Activated naive CD8-positive, alpha-beta T cell treated with anti-CD3 and anti-CD28 coated beads, Interleukin-2, amount 10 ng/mL, durations not matched to agents 7 days and 5 days (primary cell): ENCODE results near the gene C4A. TPM values are rescaled to one million over a fixed set of nuclear protein-coding genes. Genes with fewer than 3 reads are reported as not detected.
"Not testable (repeated sequence)": the region's sequence is repeated elsewhere in the genome, so short reads cannot be mapped to it uniquely, and the experiment has no call there.

Experiments used
- ATAC-seq: fragments of 150-1000 bp; cut with Tn5 transposase; one replicate; pipeline ENCODE4 v1.10.0; 2021; ENCODE audit warnings: low read depth, moderate library complexity
- POLR2A ChIA-PET: fragments of 350-600 bp; sonication (Branson Sonifier 250); formaldehyde crosslinking; loops from one replicate; lab custom pipeline; 2021; ENCODE audit warnings: antibody characterized with exemption; lab: Charles Lee
- DNase-seq: peaks from one replicate; pipeline ENCODE4 v3.0.0; 2021
- H3K27ac Mint-ChIP-seq: one replicate; pipeline ENCODE4 v1.8.0; 2022; ENCODE audit warnings: mild to moderate bottlenecking, mixed read lengths
- H3K27me3 Mint-ChIP-seq: one replicate; pipeline ENCODE4 v1.8.0; 2022; ENCODE audit warnings: mild to moderate bottlenecking, moderate library complexity, mixed read lengths
- H3K36me3 Mint-ChIP-seq: one replicate; pipeline ENCODE4 v1.8.0; 2021; ENCODE audit warnings: mild to moderate bottlenecking, mixed read lengths
- H3K4me1 Mint-ChIP-seq: one replicate; pipeline ENCODE4 v1.8.0; 2021; ENCODE audit warnings: mixed read lengths
- H3K4me3 Mint-ChIP-seq: one replicate; pipeline ENCODE4 v1.8.0; 2022; ENCODE audit warnings: mild to moderate bottlenecking, moderate library complexity, mixed read lengths
- H3K9me3 Mint-ChIP-seq: one replicate; pipeline ENCODE4 v1.8.0; 2021; ENCODE audit warnings: mixed read lengths
- total RNA-seq, 2 experiments: library from RNA; stranded (reverse); gene quantifications; one replicate each; pipeline ENCODE4 v1.2.3, GENCODE V29; 2021

C4A gene
- total RNA-seq, 2 experiments from 2014 or later: 3.4 to 6.7 TPM

DNA sequence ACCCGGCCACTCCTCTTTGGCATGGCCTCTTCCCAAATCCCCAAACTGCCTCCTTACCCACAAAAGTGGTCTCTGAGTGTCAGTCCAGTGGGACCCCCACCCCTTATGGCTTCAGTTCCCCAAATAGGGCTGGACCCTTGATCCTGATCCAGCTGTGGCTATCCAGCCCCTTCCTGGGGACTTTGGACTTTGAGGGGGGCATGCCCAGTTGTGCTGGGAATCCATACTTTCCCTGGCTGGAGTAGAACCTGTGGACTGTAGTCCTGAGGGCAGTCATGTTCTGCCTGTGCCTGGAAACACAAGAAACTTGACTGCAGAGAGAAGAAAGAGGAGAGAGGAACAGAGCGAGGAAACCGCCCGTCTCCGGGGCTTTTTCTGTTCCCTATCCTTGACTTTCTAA lies 55.3 kb downstream of the C4A start:
- H3K27me3 Mint-ChIP-seq, H3K4me3 Mint-ChIP-seq, DNase-seq, ATAC-seq, H3K36me3 Mint-ChIP-seq, H3K27ac Mint-ChIP-seq, H3K9me3 Mint-ChIP-seq, H3K4me1 Mint-ChIP-seq, POLR2A ChIA-PET: not testable (repeated sequence)

DNA sequence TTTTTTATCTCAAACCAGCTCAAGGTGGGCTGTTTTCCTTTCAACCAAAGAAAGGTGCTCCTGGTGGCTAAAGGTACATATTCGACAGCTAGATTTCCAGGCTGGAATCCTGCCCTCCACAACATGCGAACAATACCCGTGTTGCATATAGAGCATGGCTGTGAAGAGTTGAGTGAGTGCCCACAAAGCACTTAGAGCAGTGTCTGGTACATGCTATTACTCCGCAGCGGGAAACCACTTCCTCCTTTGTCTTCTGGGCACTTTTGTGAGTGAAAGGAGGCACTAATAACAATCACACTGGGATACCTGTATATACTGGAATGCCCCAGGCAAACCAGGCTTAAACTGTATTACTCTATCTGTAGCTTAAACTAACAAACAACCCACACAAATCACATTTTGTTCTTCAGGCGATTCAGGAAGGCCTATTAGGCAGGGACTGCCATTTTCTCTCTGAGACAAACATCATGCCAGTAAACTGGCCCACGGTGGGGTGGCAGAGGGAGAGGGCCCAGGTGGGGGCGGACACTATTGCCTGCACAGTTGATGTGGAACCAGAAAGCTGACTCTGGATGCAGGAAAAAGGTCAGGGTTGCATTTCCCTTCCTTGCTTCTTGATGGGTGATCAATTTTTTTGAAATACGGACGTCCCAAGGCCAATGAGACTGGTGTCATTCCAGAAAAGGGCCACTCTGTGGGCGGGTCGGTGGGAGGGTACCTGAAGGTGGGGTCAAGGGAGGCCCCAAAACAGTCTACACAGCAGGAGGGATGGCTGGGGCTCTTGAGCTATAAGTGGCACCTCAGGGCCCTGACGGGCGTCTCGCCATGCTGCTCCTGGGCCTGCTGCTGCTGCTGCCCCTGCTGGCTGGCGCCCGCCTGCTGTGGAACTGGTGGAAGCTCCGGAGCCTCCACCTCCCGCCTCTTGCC lies 56.0 kb downstream of the C4A start, which contains the start of gene CYP21A2:
TSS of gene CYP21A2 (plus strand) at position 818 of the 927 bp plus-strand sequence. CDS start at position 826, 8 bp downstream.
- H3K27me3 Mint-ChIP-seq, POLR2A ChIA-PET, H3K4me1 Mint-ChIP-seq, H3K36me3 Mint-ChIP-seq, DNase-seq, H3K4me3 Mint-ChIP-seq, H3K9me3 Mint-ChIP-seq: not testable (repeated sequence)
- peak within 1 kb of the TSS; percentile 57 for H3K27ac Mint-ChIP-seq
- peak; percentile 89 for ATAC-seq

GRCh38 chr6:32038878-32039277 lies 57.0 kb downstream of the C4A start:
- H3K9me3 Mint-ChIP-seq, H3K4me1 Mint-ChIP-seq, H3K27ac Mint-ChIP-seq, H3K36me3 Mint-ChIP-seq, H3K4me3 Mint-ChIP-seq, POLR2A ChIA-PET, ATAC-seq, H3K27me3 Mint-ChIP-seq, DNase-seq: not testable (repeated sequence)

DNA sequence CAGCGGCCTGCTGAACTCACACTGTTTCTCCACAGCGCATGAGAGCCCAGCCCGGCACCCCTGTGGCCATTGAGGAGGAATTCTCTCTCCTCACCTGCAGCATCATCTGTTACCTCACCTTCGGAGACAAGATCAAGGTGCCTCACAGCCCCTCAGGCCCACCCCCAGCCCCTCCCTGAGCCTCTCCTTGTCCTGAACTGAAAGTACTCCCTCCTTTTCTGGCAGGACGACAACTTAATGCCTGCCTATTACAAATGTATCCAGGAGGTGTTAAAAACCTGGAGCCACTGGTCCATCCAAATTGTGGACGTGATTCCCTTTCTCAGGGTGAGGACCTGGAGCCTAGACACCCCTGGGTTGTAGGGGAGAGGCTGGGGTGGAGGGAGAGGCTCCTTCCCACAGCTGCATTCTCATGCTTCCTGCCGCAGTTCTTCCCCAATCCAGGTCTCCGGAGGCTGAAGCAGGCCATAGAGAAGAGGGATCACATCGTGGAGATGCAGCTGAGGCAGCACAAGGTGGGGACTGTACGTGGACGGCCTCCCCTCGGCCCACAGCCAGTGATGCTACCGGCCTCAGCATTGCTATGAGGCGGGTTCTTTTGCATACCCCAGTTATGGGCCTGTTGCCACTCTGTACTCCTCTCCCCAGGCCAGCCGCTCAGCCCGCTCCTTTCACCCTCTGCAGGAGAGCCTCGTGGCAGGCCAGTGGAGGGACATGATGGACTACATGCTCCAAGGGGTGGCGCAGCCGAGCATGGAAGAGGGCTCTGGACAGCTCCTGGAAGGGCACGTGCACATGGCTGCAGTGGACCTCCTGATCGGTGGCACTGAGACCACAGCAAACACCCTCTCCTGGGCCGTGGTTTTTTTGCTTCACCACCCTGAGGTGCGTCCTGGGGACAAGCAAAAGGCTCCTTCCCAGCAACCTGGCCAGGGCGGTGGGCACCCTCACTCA lies 57.7 kb downstream of the C4A start:
- H3K9me3 Mint-ChIP-seq, H3K4me1 Mint-ChIP-seq, H3K27me3 Mint-ChIP-seq, H3K4me3 Mint-ChIP-seq, H3K36me3 Mint-ChIP-seq, H3K27ac Mint-ChIP-seq, DNase-seq, ATAC-seq, POLR2A ChIA-PET: not testable (repeated sequence)

GRCh38 chr6:32040299-32041049 lies 58.6 kb downstream of the C4A start:
- H3K27ac Mint-ChIP-seq, ATAC-seq, H3K4me1 Mint-ChIP-seq, POLR2A ChIA-PET, H3K9me3 Mint-ChIP-seq, H3K4me3 Mint-ChIP-seq, DNase-seq, H3K36me3 Mint-ChIP-seq, H3K27me3 Mint-ChIP-seq: not testable (repeated sequence)

GRCh38 chr6:32041050-32041321 lies 59.1 kb downstream of the C4A start:
- H3K9me3 Mint-ChIP-seq, H3K36me3 Mint-ChIP-seq, H3K27ac Mint-ChIP-seq, POLR2A ChIA-PET, H3K4me3 Mint-ChIP-seq, H3K27me3 Mint-ChIP-seq, DNase-seq, H3K4me1 Mint-ChIP-seq, ATAC-seq: not testable (repeated sequence)

- H3K4me3 Mint-ChIP-seq, H3K27me3 Mint-ChIP-seq, DNase-seq, ATAC-seq, H3K4me1 Mint-ChIP-seq, H3K27ac Mint-ChIP-seq, H3K36me3 Mint-ChIP-seq, H3K9me3 Mint-ChIP-seq, POLR2A ChIA-PET: not testable (repeated sequence)
These were observed 59.5 kb downstream of the C4A start for GRCh38 chr6:32041385-32041784.

GRCh38 chr6:32042276-32042675 lies 60.4 kb downstream of the C4A start:
- H3K27ac Mint-ChIP-seq, H3K4me3 Mint-ChIP-seq, H3K36me3 Mint-ChIP-seq, ATAC-seq, H3K9me3 Mint-ChIP-seq, H3K27me3 Mint-ChIP-seq, DNase-seq, POLR2A ChIA-PET, H3K4me1 Mint-ChIP-seq: not testable (repeated sequence)

- H3K27me3 Mint-ChIP-seq, POLR2A ChIA-PET, H3K27ac Mint-ChIP-seq, H3K36me3 Mint-ChIP-seq, DNase-seq, H3K4me3 Mint-ChIP-seq, H3K9me3 Mint-ChIP-seq, H3K4me1 Mint-ChIP-seq, ATAC-seq: not testable (repeated sequence)
These were observed 61.9 kb downstream of the C4A start for GRCh38 chr6:32043589-32044380.

DNA sequence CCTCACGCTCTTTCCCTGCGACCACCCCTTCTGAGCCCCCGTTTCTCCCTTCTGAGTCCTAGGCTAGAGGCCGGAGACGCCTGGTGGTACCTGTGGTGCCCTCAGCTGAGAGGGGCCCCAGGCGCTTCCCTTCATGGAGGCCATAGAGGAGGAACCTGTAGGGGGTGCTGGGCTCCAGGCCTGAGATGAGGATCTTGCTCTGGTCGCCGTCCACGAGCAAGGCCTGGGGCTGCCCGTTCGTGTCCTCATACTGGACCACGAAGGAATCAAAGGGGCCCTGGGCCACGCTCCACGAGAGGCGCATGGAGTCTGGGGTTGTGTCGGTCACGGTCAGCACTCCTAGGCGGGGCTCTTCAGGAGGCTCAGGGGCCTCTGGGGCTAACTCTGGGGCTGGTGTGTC lies 63.1 kb downstream of the C4A start:
- H3K4me3 Mint-ChIP-seq, ATAC-seq, H3K27me3 Mint-ChIP-seq, DNase-seq, H3K27ac Mint-ChIP-seq, H3K9me3 Mint-ChIP-seq, H3K4me1 Mint-ChIP-seq, H3K36me3 Mint-ChIP-seq, POLR2A ChIA-PET: not testable (repeated sequence)

DNA sequence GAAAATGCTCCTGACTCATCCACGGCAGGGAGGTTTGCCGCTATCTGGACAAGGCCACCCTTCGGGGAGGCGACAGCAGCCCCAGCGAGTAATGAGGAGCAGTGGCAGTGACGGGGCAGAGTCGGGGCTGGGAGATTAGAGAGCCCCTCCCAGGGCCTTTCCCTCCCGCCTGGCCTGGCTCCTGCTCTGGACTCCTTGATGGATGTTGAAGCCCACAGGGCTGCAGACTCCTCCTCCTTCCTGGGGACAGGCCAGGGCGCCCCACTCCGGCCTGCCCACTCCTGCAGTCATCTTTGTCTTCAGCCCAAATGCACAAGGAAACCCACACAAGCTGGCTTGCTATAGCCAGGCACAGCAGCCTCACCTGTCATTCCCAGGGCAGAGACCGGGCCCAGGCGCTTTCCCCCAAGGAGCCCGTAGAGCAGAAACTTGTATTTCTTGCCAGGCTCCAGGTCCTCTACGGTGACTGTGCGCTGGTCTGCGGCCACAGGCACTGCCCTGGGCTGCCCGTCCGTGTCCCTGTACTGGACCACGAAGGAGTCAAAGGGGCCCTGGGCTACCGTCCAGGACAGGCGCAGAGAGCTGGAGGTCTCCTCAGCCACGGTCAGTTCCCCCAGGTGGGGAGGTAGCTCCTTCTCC lies 64.1 kb downstream of the C4A start:
- POLR2A ChIA-PET: no interaction called here
- Mint-ChIP-seq H3K27me3 (no peaks in the 10 kb centered on the region), H3K4me3 (no peak overlapping the region), H3K27ac (no peak overlapping the region), H3K9me3 (no peaks in the 10 kb centered on the region), H3K4me1 (peaks cover 3% of the 10 kb centered on the region), H3K36me3 (no peaks in the 10 kb centered on the region)
- DNase-seq (no peak), ATAC-seq (no peak)

DNA sequence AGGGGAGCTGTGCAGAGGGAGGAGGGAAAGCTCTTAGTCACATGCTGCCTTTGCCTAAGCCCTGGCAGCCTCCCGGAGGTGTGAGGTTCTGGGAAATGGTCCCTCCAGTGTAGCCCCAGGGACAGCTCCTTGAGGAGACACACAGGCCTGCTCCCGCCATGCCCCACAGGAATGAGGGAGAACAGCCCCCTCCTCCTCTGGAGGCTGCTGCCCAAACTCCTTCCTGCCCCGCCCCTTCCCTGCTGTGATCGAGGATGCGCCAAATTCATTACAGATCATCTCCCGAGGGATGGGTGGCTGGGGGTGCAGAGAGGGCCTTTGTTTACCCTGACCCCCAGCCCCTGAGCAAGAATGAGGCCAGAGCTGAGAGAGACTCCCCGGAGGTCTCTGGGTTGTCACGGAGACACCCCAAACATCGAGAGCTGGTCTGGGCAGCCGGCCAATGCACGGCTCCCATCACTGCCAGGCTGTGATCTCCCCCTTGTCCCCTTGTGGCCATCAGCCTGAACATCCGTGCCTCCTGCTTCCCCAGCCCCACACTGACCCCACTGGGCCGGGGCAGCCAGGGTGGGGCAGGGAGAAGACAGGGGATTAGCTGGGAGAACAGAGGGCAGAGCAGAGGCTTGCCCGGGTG lies 64.7 kb downstream of the C4A start:
- Mint-ChIP-seq H3K36me3 (no peaks in the 10 kb centered on the region), H3K27me3 (no peaks in the 10 kb centered on the region), H3K4me3 (no peak overlapping the region), H3K9me3 (no peaks in the 10 kb centered on the region), H3K4me1 (peaks cover 3% of the 10 kb centered on the region), H3K27ac (no peak overlapping the region)
- no peak for DNase-seq
- ATAC-seq: no peak
- POLR2A ChIA-PET: no interaction called here
